ENCODE data around the gene NDUFS4.

The NDUFS4 gene

DNA sequence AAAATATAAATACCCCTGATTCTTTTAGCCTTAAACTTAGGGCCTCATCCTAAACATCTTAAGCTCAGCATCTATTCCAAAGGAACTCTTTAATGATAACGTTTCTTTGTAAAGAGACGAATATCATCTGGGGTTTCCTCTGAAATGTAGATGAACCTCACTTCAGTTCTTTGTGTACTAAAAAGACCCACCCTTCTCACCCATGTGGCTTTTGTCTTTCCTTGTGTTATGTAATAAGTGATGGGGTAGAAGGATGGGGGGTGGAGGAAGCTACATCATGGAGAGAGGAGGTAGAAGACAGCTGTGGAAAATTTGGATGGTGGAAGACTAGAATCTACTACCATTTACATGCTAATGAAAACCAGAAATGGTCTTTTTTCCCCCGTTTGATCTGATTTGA is 111.0 kb downstream of the NDUFS4 start:
- Histone ChIP-seq H3K36me3 (ENCODE audit: low read length) (no peaks in the 10 kb centered on the region), H3K4me2 (ENCODE audit: low read depth, low read length, poor library complexity, severe bottlenecking) (no peak overlapping the region), H3K79me2 (ENCODE audit: insufficient read depth, low read length) (no peaks in the 10 kb centered on the region), H3F3A (ENCODE audit: insufficient read depth) (no peaks in the 10 kb centered on the region), H3K27me3 (ENCODE audit: low read length) (no peaks in the 10 kb centered on the region), H4K20me1 (ENCODE audit: low read depth, low read length) (no peaks in the 10 kb centered on the region), H3K4me3 (ENCODE audit: insufficient read depth, low read length, poor library complexity, severe bottlenecking) (no peak overlapping the region), H3K9me3 (ENCODE audit: insufficient read depth, low read length) (no peaks in the 10 kb centered on the region), H3K9ac (ENCODE audit: low read length) (no peak overlapping the region), H3K27ac (ENCODE audit: low read depth, low read length) (no peak overlapping the region), H2AFZ (ENCODE audit: low read depth, low read length, severe bottlenecking) (no peak overlapping the region), H3K9me2 (replicated peaks; ENCODE audit: insufficient read depth, low read length) (no peaks in the 10 kb centered on the region)
- TF ChIP-seq, protein P1, sequence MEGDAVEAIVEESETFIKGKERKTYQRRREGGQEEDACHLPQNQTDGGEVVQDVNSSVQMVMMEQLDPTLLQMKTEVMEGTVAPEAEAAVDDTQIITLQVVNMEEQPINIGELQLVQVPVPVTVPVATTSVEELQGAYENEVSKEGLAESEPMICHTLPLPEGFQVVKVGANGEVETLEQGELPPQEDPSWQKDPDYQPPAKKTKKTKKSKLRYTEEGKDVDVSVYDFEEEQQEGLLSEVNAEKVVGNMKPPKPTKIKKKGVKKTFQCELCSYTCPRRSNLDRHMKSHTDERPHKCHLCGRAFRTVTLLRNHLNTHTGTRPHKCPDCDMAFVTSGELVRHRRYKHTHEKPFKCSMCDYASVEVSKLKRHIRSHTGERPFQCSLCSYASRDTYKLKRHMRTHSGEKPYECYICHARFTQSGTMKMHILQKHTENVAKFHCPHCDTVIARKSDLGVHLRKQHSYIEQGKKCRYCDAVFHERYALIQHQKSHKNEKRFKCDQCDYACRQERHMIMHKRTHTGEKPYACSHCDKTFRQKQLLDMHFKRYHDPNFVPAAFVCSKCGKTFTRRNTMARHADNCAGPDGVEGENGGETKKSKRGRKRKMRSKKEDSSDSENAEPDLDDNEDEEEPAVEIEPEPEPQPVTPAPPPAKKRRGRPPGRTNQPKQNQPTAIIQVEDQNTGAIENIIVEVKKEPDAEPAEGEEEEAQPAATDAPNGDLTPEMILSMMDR (IDR thresholded peaks at IDR 0.05; ENCODE audit: insufficient read depth, low read length, poor library complexity, severe bottlenecking), result no peak
- no peak for TF ChIP-seq EZH2phosphoT487 (conservative IDR thresholded peaks at IDR 0.05; ENCODE audit: low read length)

DNA sequence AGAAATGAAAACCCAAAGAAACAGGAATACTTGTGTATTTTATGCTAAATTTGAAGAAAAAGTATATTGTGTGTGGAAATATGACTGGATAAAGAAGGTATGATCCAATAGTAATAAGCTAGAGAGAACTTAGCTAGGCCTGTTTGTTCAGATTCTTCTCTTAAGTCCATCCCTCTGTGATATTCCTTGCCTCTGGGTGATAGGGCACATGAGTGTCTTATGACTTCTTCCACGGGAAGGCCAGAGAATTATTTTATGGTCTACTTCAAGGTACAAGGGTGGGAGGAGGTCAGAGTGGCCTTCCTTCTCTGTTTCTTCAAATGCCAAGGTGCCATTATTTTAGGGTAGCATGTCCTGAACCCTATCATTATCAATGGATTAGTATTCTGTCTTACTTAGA is 113.7 kb downstream of the NDUFS4 start:
- no peak for TF ChIP-seq EZH2phosphoT487 (conservative IDR thresholded peaks at IDR 0.05; ENCODE audit: low read length)
- TF ChIP-seq, protein P1 (IDR thresholded peaks at IDR 0.05; ENCODE audit: insufficient read depth, low read length, poor library complexity, severe bottlenecking), result no peak
- Histone ChIP-seq H3F3A (ENCODE audit: insufficient read depth) (no peaks in the 10 kb centered on the region), H3K79me2 (ENCODE audit: insufficient read depth, low read length) (no peaks in the 10 kb centered on the region), H3K36me3 (ENCODE audit: low read length) (no peaks in the 10 kb centered on the region), H3K9ac (ENCODE audit: low read length) (no peak overlapping the region), H3K27me3 (ENCODE audit: low read length) (no peaks in the 10 kb centered on the region), H4K20me1 (ENCODE audit: low read depth, low read length) (no peaks in the 10 kb centered on the region), H2AFZ (ENCODE audit: low read depth, low read length, severe bottlenecking) (no peak overlapping the region), H3K4me3 (ENCODE audit: insufficient read depth, low read length, poor library complexity, severe bottlenecking) (no peak overlapping the region), H3K9me3 (ENCODE audit: insufficient read depth, low read length) (no peaks in the 10 kb centered on the region), H3K9me2 (replicated peaks; ENCODE audit: insufficient read depth, low read length) (no peaks in the 10 kb centered on the region), H3K27ac (ENCODE audit: low read depth, low read length) (no peak overlapping the region), H3K4me2 (ENCODE audit: low read depth, low read length, poor library complexity, severe bottlenecking) (no peak overlapping the region)

DNA sequence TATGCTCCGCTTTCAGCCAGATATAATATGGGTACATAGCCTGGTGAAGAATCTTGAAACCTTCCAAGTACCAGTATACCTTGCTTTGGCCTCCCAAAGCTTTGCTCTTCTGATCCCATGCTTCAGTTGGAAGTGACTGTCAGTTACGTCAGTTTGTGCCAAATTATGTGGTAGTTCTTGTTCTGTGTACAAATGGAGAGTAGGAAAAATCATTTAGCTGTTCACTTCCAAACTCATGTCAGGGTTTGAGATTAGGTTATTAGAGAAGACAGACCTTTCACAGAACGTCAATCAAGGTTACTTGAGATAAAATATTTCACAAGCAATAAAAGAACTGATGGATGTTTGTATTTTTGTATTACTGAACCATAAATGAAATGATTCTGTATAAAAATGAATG is 117.2 kb downstream of the NDUFS4 start:
- H3K9ac ChIP-seq (ENCODE audit: low read length), result no peak overlapping the region
- H3K4me2 ChIP-seq (ENCODE audit: low read depth, low read length, poor library complexity, severe bottlenecking), result no peak overlapping the region
- no peaks in the 10 kb centered on the region for H4K20me1 ChIP-seq (ENCODE audit: low read depth, low read length)
- H3K36me3 ChIP-seq (ENCODE audit: low read length), result no peaks in the 10 kb centered on the region
- H3K4me3 ChIP-seq (ENCODE audit: insufficient read depth, low read length, poor library complexity, severe bottlenecking), result no peak overlapping the region
- H3K27ac ChIP-seq (ENCODE audit: low read depth, low read length), result no peak overlapping the region
- H3F3A ChIP-seq (ENCODE audit: insufficient read depth), result no peaks in the 10 kb centered on the region
- H3K9me3 ChIP-seq (ENCODE audit: insufficient read depth, low read length), result no peaks in the 10 kb centered on the region
- H3K27me3 ChIP-seq (ENCODE audit: low read length), result no peaks in the 10 kb centered on the region
- H3K79me2 ChIP-seq (ENCODE audit: insufficient read depth, low read length), result no peaks in the 10 kb centered on the region
- H3K9me2 ChIP-seq (replicated peaks; ENCODE audit: insufficient read depth, low read length), result no peaks in the 10 kb centered on the region
- H2AFZ ChIP-seq (ENCODE audit: low read depth, low read length, severe bottlenecking), result no peak overlapping the region
- no peak for TF ChIP-seq EZH2phosphoT487 (conservative IDR thresholded peaks at IDR 0.05; ENCODE audit: low read length)
- TF ChIP-seq, protein P1 (IDR thresholded peaks at IDR 0.05; ENCODE audit: insufficient read depth, low read length, poor library complexity, severe bottlenecking), result no peak
